HUDEP-2 (cell line): Measurements from ENCODE around the gene NRG2.

Source experiments
- DNase-seq, 76 experiments: peaks; one replicate each; lab custom pipeline; 2025; ENCODE audit not compliant: unreplicated experiment in 76 of 76; lab: John Stamatoyannopoulos, UW

NRG2 gene

DNA sequence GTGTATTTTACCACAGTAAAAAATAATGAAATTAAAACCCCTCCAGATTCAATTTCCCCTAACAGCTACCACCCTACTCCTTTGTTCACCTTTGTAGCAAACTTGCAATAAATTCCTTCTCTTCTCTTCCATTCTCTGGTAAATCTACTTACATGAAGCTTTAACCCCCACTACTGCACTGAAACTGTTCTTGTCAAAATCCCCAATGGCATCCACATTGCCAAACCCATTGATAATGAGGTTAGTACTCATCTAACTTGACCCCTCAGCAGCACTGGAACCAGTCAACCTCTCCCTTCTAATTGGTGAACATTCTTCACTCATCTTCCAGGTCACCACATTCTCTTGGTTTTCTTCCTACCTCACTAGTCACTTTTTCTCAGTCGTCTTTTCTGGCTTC lies 29.6 kb downstream of the NRG2 start:
- DNase-seq: no peak

DNA sequence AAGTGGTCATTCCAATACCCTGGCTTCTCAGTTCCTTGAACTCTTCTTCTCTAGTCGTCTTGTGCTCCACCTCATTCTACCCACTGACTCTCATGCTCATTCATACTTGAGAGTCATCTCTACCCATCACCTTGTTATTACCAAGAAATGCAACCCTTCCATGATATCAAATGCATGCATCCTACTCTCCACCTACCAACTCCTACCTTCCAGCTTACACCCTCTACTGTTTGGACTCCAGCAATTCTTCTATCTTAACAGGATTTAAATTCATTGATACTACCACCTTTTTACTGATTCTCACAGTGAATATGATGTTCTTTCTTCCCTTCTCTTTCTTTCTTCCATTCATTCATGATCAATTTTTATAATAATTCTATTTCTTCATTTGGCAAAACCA lies 30.7 kb downstream of the NRG2 start:
- no peak for DNase-seq

DNA sequence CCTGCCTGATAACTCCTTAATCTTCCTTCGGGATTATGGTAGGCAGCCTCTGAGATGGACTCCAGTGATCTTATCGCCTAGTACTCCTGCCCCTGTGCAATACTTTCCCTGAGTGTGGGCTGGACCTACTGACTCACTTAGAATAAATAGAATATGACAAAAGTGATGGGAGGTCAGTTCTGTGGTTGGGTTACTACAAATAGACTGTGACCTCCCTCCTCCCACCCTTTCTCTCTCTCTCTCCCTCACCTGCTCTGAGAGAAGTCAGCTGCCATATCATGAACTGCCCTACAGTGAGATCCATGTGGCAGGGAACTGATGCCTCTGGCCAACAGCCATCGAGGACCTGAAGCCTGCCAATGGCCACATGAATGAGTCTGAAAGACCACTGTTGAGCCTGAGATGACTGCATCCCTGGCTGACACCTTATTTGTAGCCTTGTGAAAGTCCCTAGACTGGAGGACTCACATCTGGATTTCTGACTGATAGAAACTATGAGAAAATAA lies 31.7 kb downstream of the NRG2 start:
- DNase-seq: no peak

DNA sequence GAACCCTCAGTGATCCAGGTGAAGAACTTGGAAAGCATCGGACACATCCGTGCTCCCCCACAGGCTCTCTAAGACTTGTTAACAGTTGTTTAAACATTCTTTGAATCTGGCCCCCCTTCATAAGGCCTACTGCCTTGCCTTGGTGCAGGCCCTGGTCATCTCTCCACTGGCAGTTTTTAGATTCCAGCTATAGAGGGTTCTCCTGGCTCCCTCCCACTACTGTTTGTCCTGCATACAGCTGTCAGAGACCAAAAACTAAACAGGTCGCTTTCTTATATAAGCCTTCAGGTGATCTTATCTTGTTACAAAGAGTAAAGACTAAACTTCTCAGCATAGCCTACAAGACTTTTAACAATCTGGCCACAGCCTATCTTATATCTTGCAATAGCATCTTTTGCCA lies 32.3 kb downstream of the NRG2 start:
- no peak for DNase-seq

DNA sequence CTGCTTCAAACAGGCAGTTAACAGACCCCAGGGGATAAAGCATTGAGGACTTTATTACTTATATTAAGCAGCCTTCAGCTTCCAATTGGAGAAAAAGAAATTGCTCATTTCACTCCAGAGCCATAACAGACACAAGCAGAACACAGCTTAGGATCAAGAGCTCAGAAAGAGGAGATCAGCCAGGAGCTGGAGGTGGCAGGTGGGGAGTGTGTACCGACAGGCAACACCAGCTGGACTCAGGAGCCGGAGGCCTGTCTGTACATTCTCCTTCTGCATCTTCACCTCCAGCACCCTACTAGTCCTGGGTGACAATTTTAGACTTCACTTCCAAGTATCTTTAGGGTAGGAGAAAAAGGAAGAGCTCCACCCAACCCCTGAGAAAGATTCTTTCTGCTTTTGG lies 35.8 kb downstream of the NRG2 start:
- DNase-seq: no peak

DNA sequence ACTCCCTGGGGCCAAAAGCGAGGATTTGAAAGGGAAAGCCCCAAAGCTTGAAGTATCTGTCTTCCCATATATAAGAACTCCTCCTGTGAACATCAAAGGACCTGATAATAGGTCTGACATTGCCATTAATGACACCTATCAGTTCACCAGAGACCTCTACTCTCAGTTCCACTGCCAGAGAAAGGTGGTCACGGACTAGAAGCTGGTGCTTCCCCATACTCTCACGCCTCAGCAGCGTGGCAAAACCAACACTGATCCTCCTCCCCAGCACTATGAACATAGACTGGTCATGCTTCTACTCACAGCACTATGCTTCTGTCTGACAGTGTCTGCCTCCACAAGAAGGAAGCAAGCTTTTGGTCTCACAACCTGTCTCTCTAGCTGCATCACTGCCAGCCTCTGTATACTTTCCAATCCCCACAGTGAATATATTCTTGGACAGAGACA lies 37.9 kb downstream of the NRG2 start:
- no peak for DNase-seq

DNA sequence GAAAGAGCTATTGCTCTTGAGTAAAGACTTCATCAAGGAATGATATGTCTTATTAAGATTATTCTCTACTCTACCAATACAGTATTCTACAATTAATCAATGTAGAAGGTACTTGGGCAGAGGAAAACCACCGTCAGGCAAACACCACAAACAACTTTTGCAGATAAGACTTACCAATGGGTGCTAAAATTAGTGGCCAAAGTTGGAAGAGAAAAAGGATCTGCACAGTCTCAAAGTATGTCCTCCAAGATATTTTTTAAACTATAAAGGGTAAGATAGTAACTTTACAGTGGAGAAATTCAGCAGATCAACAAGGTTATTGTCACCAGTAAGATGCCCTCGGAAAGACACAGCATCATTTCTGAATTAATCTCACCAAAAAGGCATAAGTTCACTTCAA lies 38.9 kb downstream of the NRG2 start:
- no peak for DNase-seq

DNA sequence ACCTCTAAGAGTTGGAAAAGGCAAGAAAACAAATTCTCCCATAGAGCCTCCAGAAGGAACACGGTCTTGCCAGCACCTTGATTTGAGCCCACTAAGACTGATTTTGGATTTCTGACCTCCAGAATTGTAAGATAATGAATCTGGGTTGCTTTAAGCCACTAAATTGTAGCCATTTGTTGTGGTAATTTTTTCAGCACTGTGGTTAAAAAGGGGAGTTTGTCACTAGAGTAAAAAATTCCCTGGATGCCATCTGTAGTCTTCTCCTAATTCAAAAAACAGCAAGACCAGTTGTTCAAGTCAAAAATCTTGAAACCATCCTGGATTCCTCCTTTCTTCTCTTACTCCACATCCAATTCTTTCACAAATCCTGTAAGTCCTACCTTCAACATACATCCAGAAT lies 39.6 kb downstream of the NRG2 start:
- DNase-seq: no peak

DNA sequence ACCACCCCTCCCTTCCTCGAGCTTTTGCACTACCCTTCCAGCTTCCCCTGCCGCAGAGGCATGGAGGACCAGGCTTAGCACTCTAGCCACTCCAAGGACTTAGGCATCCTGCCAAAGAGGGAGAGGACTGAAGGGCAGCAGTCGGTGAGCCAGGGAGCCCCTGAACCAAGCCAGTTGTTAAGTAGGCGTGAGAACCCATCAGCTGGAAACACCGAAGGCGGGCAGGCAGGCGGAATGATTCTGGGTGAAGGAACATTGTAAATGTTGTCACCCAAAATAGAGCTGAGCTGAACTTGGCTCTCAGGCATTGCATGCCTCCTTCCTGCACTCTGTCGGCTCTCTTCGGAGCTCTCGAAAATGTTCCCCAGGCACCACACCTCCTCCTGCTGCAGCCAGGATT lies 42.8 kb downstream of the NRG2 start:
- DNase-seq: no peak

DNA sequence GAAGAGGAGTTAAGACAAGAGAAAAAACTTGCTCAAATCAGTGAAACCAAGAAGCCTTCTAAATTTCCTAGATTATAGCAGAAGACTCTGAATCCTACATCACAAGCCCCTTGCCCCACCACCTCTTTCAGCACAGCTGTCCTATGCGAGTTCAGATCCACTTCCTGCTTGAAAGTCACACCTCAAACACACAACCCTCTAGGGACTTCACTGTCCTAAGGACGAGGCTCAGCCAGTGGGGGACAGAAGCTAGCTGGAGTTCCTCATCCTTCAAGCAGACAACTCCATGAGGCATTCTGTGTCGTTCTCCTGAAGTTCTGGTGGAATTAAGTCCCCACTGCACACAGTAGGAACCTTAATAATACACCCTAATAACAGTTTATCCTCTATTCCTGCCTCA lies 44.3 kb downstream of the NRG2 start:
- DNase-seq: no peak

DNA sequence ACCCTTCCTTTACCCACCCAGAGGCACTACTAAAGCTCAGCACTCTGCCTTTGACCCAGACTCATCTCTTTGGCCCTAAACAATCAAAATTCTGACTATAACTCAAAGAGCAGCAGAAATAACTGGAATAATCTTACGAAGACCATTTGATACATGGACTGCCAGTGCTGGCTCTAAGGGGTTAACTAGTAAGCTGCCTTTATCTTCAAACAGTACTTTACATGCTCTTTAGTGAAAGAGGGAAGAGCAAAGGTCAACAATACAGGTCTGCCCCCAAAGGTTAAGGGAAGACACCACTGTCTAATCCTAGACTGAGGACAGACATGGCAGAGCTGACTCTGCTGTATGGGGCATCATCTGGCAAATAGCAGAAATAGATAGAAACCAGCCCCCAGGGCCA lies 45.8 kb downstream of the NRG2 start:
- DNase-seq: no peak

DNA sequence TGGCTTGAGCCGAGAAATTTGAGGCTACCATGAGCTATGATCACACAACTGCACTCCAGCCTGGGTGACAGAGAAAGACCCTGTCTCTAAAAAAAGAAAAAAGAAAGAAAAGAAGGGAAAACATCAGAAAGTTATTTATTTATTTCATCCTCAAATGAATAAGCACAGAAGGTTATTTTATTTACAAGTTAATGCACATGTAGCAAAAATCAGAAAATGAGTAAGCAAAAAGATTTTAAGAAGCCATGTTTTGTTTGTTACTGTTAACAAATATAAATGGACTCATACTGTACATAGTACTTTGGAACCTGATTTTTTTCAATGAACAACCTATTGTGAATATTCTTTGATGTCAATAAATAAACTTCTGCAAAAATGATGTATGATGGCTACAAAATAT lies 47.2 kb downstream of the NRG2 start:
- no peak for DNase-seq

DNA sequence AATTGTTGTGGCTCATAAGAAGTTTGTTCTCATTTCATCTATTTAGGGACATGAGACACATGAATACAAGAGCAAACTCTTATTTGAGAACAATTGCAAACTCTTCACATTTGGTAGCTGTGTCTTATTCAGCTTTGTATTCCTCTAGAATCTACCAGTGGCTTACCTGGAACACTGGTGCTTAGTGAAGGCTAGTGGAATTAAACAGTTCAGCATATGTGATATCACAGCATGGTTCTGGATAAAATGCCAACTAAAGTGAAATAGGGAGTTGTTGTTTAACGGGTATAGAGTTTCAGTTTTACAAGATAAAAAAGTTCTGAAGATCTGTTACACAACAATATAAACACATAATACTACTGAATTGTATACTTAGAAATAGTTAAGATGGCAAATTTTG lies 48.9 kb downstream of the NRG2 start:
- DNase-seq: no peak

DNA sequence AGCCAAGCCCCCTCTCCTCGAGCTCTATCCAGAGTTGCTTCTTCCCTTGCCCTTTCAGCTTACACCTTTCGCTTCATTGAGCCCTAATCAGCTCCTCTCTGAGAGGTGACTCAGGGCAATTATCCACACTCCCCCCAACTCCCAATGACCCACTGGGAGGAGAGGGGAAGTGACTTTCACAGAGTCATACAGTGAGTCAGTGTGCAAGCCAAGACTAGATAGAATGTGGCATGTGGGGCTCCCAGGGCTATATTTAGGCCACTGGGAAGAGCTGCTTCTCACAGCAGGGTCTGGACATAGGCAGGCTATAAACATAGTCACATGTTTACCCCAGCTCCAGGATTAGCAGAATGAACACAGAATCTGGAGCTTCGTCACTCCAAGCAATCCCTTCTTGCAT lies 57.4 kb downstream of the NRG2 start:
- DNase-seq: no peak

DNA sequence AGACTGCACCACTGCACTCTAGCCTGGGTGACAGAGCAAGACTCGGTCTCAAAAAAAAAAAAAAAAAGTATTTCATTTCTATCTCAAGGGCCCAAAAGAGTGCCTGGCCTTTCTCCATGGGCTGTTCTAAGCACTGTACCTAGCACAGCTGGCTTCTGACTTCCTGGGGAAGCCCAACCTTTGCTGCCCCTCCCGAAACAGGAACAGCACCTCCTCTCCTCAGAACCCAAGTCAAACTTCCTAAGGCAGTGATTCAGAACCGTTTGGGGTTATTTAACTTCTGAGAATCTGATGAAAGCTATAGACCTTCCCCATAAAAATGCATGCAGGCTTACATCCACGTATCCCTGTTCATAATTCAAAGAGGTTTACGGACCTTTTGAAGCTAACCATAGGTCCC lies 57.8 kb downstream of the NRG2 start:
- no peak for DNase-seq

DNA sequence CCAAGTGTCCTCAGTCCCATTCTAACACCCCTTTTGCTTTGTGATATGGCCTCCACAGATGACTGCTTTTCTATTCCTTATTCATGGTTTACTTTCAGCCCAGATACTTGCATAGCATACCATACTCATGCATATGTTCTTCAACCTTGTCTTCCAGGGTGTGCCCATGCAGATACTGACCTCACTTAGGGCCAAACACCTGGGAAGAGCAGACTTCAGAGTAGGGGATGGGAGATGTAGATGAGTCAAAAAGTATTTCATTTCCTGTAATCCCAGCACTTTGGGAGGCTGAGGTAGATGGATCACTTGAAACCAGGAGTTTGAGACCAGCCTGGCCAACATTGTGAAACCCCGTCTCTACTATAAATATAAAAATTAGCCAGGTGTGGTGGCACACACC lies 58.3 kb downstream of the NRG2 start:
- DNase-seq: no peak

DNA sequence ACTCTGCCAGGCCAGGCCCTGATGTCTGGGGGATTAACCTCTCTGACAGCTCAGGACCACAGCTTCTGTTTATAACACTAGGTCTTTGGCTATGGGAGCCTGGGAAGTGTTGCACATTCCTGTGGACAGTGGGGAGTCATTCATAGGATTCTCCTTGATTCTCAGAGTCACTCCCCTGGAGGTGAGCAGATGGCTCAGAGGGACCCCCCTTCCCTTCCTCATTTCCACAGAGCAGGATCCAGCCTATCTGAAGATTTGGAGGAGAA lies 60.2 kb downstream of the NRG2 start:
- no peak for DNase-seq

DNA sequence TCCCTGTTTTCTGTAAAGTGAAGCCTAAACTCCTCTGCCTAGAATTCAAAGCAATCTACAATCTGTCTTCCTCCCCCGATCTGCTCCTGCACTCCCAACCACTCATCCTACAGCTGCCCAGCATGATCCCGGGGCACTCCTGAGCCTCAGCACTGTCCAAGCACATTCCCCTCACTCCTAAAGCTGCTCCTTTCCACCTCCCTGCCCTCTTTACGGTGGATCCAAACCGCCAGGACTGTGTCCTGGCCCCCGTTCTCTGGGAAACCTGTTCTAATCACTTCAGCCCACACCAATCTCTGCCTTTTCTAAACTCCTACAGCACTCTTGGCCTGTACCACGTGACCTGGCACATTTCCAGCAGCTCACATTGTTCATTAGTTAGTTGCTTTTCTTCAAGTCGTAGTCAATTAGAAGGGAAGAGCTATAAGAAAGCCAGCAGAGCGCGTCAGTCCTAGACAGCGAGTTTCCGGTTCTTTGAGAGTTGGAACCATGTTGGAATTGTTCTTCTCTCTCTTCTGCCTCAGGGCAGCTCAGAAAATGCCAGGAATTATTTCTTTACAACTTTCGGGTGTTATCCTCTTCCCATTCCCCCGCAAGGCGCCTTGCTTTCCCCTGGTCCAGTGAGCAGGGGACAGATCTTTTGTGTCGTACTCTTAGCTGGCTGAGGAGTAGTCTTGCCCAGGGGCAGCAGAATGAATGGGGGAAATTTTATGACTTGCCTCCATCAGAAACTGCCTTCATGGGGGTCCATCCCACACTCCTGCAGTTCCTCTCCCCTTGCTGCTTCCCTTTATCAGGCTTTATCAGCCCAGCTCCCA lies 60.7 kb downstream of the NRG2 start:
- no peak for DNase-seq

DNA sequence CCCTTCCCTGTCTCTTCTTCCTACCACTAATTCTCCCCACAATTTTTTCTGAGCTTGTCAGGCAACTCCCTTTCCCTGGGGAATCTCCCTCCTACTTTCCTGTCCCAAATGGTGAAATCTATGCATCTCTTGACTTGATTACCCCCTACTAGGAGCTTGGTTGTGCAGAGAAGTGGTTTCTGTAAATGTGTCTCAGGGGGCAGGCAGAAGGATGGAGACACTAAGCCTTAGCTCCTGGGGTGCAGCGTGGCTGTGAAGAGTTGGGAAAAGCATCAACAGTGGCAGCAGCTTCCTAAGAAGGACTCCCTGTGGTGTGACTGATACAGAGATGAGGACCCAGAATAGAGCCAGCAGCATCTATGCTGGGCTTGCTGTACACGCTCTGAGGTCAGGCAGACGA lies 62.3 kb downstream of the NRG2 start:
- no peak for DNase-seq

DNA sequence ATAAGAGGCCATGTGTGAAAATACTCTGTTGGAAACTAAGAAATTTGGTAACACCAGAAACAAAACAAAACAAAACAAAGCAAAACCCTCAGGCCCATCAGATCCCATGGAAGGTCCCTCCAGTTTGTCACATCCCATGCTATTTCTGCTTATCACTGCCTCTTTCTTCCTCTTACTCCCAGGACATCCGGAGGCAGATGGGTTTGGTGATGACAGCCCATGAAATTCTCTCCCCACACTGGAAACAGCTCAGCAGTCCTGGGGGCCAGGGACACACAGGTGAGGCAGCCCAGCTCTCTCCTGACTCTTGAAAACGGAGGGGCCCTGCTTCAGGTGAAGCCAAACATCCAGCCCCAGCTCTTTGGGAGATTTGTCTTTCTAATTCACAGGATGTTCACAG lies 63.2 kb downstream of the NRG2 start:
- no peak for DNase-seq

DNA sequence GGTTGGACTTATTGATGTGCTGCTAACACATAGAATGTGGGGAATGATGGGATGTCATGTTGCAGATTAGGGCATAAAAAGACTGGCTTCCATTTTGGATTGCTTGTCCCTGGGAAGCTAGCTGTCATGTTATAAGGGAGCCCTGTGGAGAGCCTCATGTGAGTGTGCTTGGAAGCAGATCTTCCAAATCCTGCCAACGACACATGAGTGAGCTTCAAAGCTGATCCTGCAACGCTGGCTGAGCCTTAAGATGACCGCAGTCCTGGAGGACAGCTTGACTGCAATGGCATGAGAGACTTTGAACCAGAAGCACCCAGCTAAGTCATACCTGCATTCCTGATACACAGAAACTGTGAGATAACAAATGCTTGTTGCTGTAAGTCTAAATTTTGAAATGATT lies 63.6 kb downstream of the NRG2 start:
- DNase-seq: no peak

DNA sequence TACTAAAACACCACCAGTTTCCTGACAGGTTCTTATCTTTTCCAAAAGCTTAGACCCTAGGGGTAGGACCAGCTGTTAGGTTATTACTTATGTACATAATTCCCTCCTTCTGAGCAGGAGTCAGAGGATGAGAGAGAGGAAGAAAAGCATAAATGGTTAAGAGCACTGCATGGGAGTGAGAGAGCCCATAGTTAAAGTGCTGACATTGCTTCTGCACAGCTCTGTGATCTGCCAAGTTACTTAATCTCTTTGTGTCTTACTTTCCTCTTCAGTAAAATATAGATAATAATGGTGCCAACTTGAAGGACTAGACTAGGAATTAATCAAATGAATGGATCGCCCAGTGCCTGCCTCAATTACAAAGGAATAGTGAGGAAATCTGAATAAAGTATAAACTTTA lies 66.4 kb downstream of the NRG2 start:
- no peak for DNase-seq

DNA sequence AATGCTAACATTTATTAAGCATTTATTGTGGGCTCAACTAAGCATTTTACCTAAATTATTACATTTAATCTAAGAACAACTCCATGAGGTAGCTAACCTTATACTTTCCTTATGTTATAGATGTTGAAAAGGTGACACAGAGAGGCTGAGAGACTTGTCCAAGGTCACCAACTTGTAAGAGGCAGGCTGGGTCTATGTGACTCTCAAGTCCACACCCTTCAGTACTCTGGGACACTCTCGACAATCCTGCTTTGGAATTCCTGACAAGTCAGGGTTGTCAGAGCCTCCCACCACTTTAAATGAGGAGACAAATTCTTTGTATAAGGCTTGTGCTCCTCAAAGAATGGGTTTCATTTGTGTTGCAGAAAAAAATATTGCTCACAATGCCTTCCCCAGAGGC lies 67.2 kb downstream of the NRG2 start:
- no peak for DNase-seq
